Endothelial cell of umbilical vein (primary cell): Measurements from ENCODE around the gene NFKB2. TPM values are rescaled to one million over a fixed set of nuclear protein-coding genes. Genes with fewer than 3 reads are reported as not detected.

Experiments used
- BruUV-seq: library from RNA; stranded (reverse); fragments of 400-500 nt; replicated peaks from 2 replicates; lab custom pipeline; 2021; lab: Mats Ljungman, UMichigan
- CTCF ChIA-PET: fragments of 300-600, 350-600 bp; sonication (Branson Sonifier 250); formaldehyde crosslinking; loops from one replicate; lab custom pipeline; 2021; ENCODE audit warnings: antibody characterized with exemption, inconsistent platforms; lab: Charles Lee
- POLR2A ChIA-PET: fragments of 300-600, 350-600 bp; sonication (Branson Sonifier 250); formaldehyde crosslinking; loops from one replicate; lab custom pipeline; 2021; ENCODE audit warnings: antibody characterized with exemption, inconsistent platforms; lab: Charles Lee
- DNase-seq: peaks from one replicate; pipeline ENCODE4 v3.0.0-alpha.2; 2011; ENCODE audit warnings: low read depth, low spot score
- FAIRE-seq: peaks from 2 replicates; lab custom pipeline; 2011; peaks lifted over from hg19 to GRCh38; lab: Jason Lieb, UNC
- H2AFZ ChIP-seq: 2 replicates; pipeline ENCODE4 v1.6.0; 2012; ENCODE audit warnings: low read depth, low read length, control low read depth, inconsistent platforms
- H3K27ac ChIP-seq: 2 replicates; pipeline ENCODE4 v1.5.1; 2011; ENCODE audit warnings: low read depth, mild to moderate bottlenecking, control low read depth, low read length, moderate library complexity; ENCODE audit not compliant: insufficient read depth
- H3K27me3 ChIP-seq, 2 experiments: 2 replicates each; pipeline versions ENCODE4 v1.6.0 to v1.6.1; 2011; ENCODE audit warnings: low read length in 2 of 2, mixed read lengths in 1 of 2; ENCODE audit not compliant: control insufficient read depth in 2 of 2, insufficient read depth in 2 of 2
- H3K36me3 ChIP-seq, 2 experiments: 2 replicates in 1 of 2; 3 replicates in 1 of 2; pipeline ENCODE4 v1.5.1; 2011; ENCODE audit warnings: low read length in 2 of 2, mild to moderate bottlenecking in 1 of 2, moderate library complexity in 1 of 2; ENCODE audit not compliant: control insufficient read depth in 2 of 2, insufficient read depth in 2 of 2; ENCODE audit errors: extremely low read depth in 1 of 2
- H3K4me1 ChIP-seq: 3 replicates; pipeline ENCODE4 v1.5.1; 2011; ENCODE audit warnings: mild to moderate bottlenecking, low read length; ENCODE audit not compliant: control insufficient read depth, insufficient read depth; ENCODE audit errors: extremely low read depth
- H3K4me2 ChIP-seq: 2 replicates; pipeline ENCODE4 v1.6.1; 2011; ENCODE audit warnings: low read length, control low read depth, mixed read lengths; ENCODE audit not compliant: insufficient read depth
- H3K4me3 ChIP-seq, 3 experiments: fragments of 200-600 bp in 1 of 3; sonication (generic), shearing (Covaris generic) in 1 of 3; replicated peaks in 1 of 3; 2 replicates each; pipeline ENCODE4 v1.5.1; 2011 to 2016; ENCODE audit warnings: control low read depth in 3 of 3, low read length in 3 of 3, mild to moderate bottlenecking in 2 of 3, inconsistent platforms in 1 of 3, low read depth in 1 of 3, moderate library complexity in 1 of 3; ENCODE audit not compliant: insufficient read depth in 1 of 3
- H3K79me2 ChIP-seq: 2 replicates; pipeline ENCODE4 v1.6.0; 2012; ENCODE audit warnings: low read length, inconsistent platforms; ENCODE audit not compliant: control insufficient read depth, insufficient read depth
- H3K9ac ChIP-seq: replicated peaks from 2 replicates; pipeline ENCODE3; 2011; ENCODE audit warnings: low read length, control low read depth; ENCODE audit not compliant: insufficient read depth; ENCODE audit errors: extremely low read depth
- H3K9me1 ChIP-seq: replicated peaks from 3 replicates; pipeline ENCODE4 v1.6.0; 2011; ENCODE audit warnings: mild to moderate bottlenecking, low read length; ENCODE audit not compliant: control insufficient read depth, insufficient read depth; ENCODE audit errors: extremely low read depth
- H3K9me3 ChIP-seq: replicated peaks from 2 replicates; pipeline ENCODE4 v1.5.1; 2012; ENCODE audit warnings: low read length, inconsistent platforms; ENCODE audit not compliant: control insufficient read depth, insufficient read depth
- H4K20me1 ChIP-seq: replicated peaks from 2 replicates; pipeline ENCODE3; 2011; ENCODE audit warnings: mild to moderate bottlenecking, low read length; ENCODE audit not compliant: control insufficient read depth, insufficient read depth; ENCODE audit errors: extremely low read depth
- EZH2 ChIP-seq: IDR thresholded peaks from 2 replicates; pipeline ENCODE4 v1.6.1; 2012; ENCODE audit warnings: borderline replicate concordance, low read depth, mild to moderate bottlenecking, moderate library complexity, low read length, inconsistent platforms; ENCODE audit not compliant: severe bottlenecking
- FOS ChIP-seq: IDR thresholded peaks from 2 replicates; pipeline ENCODE4 v1.6.1; 2011; ENCODE audit warnings: mild to moderate bottlenecking, low read length, moderate library complexity, borderline replicate concordance; ENCODE audit not compliant: insufficient read depth
- GATA2 ChIP-seq: IDR thresholded peaks from 2 replicates; pipeline ENCODE4 v1.7.0; 2011; ENCODE audit warnings: low read depth, mild to moderate bottlenecking, moderate library complexity, mixed read lengths, low read length; ENCODE audit not compliant: insufficient read length, insufficient read depth
- JUN ChIP-seq: IDR thresholded peaks from 2 replicates; pipeline ENCODE4 v1.6.1; 2011; ENCODE audit warnings: borderline replicate concordance, low read depth; ENCODE audit not compliant: insufficient read length, insufficient read depth
- MYC ChIP-seq: IDR thresholded peaks from one replicate; pipeline ENCODE4 v1.6.1; 2011; ENCODE audit warnings: mild to moderate bottlenecking, low read depth, low read length
- POLR2A ChIP-seq: IDR thresholded peaks from 2 replicates; pipeline ENCODE4 v1.6.1; 2012; ENCODE audit warnings: low read depth, mild to moderate bottlenecking, control low read depth, low read length
- POLR2AphosphoS5 ChIP-seq: IDR thresholded peaks from 2 replicates; pipeline ENCODE4 v1.6.1; 2012; ENCODE audit warnings: low read depth, mild to moderate bottlenecking, control low read depth, low read length, moderate library complexity; ENCODE audit not compliant: insufficient read depth
- dilution Hi-C: fragments of 300-500 bp; cut with MboI; formaldehyde crosslinking; loops from one replicate; pipeline ENCODE4 v1.15.0; 2019; ENCODE audit warnings: low sequenced_read_pairs; ENCODE audit not compliant: extremely low pct_ligation_motif_present
- intact Hi-C: fragments of 100-400 bp; cut with micrococcal nuclease; formaldehyde crosslinking; loops from one replicate; pipeline ENCODE4 v1.10.0; 2022
- polyA plus RNA-seq, 4 experiments: library from polyadenylated mRNA; depleted of rRNA in 3 of 4; stranded (reverse) in 3 of 4; unstranded in 1 of 4; fragments of >200 nt; gene quantifications; 2 replicates each; pipeline versions ENCODE4 v1.2.1 to v1.2.3, GENCODE V29; 2011 to 2012; ENCODE audit warnings: missing spikeins in 1 of 4
- total RNA-seq: library from RNA; stranded (reverse); gene quantifications from 2 replicates; pipeline ENCODE4 v1.2.3, GENCODE V29; 2021
- TF ChIP-seq, protein P1 (sequence below): IDR thresholded peaks from 2 replicates; pipeline ENCODE4 v1.6.1; 2011; ENCODE audit not compliant: insufficient read depth, insufficient read length
- TF ChIP-seq, protein P2 (sequence below), 2 donors: IDR thresholded peaks; 1 replicate in 1 of 2; 2 replicates in 1 of 2; pipeline ENCODE4 v1.5.1; 2011; ENCODE audit warnings: low read length in 2 of 2, mild to moderate bottlenecking in 2 of 2, moderate library complexity in 2 of 2, control low read depth in 1 of 2, inconsistent platforms in 1 of 2, low read depth in 1 of 2; ENCODE audit not compliant: insufficient read depth in 1 of 2; ENCODE audit errors: extremely low read depth in 1 of 2

NFKB2 gene
- total and polyA plus RNA-seq, 2 donors (not counting 3 experiments of a cell fraction or from before 2014, with no cell fraction given): 21.0 to 25.6 TPM

DNA sequence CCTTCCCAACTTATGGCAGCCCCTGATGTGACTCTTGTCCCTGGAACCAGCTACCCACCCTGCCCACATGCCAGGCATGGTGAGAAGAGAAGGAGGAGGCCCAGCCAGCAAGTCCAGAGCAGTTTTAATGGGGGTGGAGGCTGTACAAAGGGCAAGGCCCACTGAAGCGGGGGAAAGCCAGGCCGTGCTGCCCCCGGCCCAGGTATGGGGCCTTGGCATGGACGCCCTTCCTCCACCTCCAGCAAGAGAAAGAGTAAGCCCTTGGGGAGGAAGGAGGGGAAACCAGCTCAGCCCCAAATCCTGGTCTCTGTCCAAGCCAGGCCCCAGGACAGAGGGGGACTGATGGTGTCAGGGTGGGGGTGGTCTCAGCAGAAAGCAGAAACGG lies 7.0 kb downstream of the NFKB2 start:
- no peak for FAIRE-seq
- POLR2A ChIA-PET: no interaction called here

More for the DNA sequence above, 7.0 kb downstream of the NFKB2 start:
- Histone ChIP-seq H3K79me2 (no peaks in the 10 kb centered on the region), H4K20me1 (no peaks in the 10 kb centered on the region), H3K4me1 (peaks cover 3% of the 10 kb centered on the region), H3K9me3 (no peaks in the 10 kb centered on the region), H3K9me1 (no peaks in the 10 kb centered on the region), H3K4me3 (no peak overlapping the region), H3K9ac (no peak overlapping the region), H3K36me3 (peaks cover 0 to 27% of the 10 kb centered on the region in 2 experiments), H3K27ac (no peak overlapping the region), H3K4me2 (no peak overlapping the region), H3K27me3 (peaks cover 0 to 3% of the 10 kb centered on the region in 2 experiments), H2AFZ (no peak overlapping the region)
- no peak for DNase-seq
- CTCF ChIA-PET: interaction anchor here (0.9 to 5.8 kb wide), 11 partner anchors 10 to 234 kb away, joined by 3 to 54 read pairs (median 7); partner anchors contain the start of genes ACTR1A and FBXL15
- dilution Hi-C loops: no loop called here
- intact Hi-C loops: no loop called here
- no TSS peak for BruUV-seq
- no peak for TF ChIP-seq POLR2A
- TF ChIP-seq EZH2: no peak
- TF ChIP-seq FOS: no peak
- TF ChIP-seq, protein P1, sequence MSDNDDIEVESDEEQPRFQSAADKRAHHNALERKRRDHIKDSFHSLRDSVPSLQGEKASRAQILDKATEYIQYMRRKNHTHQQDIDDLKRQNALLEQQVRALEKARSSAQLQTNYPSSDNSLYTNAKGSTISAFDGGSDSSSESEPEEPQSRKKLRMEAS: no peak
- no peak for TF ChIP-seq JUN
- no peak for TF ChIP-seq POLR2AphosphoS5
- no peak for TF ChIP-seq GATA2
- TF ChIP-seq MYC: no peak
- TF ChIP-seq, protein P2, sequence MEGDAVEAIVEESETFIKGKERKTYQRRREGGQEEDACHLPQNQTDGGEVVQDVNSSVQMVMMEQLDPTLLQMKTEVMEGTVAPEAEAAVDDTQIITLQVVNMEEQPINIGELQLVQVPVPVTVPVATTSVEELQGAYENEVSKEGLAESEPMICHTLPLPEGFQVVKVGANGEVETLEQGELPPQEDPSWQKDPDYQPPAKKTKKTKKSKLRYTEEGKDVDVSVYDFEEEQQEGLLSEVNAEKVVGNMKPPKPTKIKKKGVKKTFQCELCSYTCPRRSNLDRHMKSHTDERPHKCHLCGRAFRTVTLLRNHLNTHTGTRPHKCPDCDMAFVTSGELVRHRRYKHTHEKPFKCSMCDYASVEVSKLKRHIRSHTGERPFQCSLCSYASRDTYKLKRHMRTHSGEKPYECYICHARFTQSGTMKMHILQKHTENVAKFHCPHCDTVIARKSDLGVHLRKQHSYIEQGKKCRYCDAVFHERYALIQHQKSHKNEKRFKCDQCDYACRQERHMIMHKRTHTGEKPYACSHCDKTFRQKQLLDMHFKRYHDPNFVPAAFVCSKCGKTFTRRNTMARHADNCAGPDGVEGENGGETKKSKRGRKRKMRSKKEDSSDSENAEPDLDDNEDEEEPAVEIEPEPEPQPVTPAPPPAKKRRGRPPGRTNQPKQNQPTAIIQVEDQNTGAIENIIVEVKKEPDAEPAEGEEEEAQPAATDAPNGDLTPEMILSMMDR (IDR thresholded peaks at IDR 0.05; ENCODE audit: extremely low read depth in 1 of 2, insufficient read depth in 1 of 2, low read depth in 1 of 2, low read length in 2 of 2): no peak
